Measurements from ENCODE around the gene FEM1B. TPM values are rescaled to one million over a fixed set of nuclear protein-coding genes. Genes with fewer than 3 reads are reported as not detected.

The FEM1B gene
- total RNA-seq, 1 donor from 2014 or later: 46.8 TPM

DNA sequence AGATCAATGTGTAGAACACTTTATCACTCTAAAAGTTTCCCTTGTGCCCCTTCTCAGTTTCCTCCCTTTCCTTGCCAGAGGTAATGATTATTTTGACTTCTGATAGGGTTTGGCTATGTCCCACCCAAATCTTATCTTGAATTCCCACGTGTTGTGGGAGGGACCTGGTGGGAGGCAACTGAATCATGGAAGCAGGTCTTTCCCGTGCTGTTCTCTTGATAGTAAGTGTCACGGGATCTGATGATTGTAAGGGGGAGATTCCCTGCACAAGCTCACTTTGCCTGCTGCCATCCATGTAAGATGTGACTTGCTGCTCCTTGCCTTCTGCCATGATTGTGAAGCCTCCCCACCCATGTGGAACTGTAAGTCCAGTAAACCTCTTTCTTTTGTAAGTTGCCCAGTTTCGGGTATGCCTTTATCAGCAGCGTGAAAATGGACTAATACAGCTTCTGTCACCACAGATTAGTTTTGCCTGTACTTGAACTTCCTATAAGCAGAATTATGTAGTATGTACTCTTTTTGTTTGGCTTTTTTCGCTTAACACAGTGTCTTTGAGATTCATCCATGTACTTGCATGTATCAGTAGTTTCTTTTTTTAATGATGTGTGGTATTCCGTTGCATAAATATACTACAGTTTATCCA, 7.2 kb downstream of the FEM1B start:
- no peak for DNase-seq (ENCODE audit: low read depth, low spot score)

DNA sequence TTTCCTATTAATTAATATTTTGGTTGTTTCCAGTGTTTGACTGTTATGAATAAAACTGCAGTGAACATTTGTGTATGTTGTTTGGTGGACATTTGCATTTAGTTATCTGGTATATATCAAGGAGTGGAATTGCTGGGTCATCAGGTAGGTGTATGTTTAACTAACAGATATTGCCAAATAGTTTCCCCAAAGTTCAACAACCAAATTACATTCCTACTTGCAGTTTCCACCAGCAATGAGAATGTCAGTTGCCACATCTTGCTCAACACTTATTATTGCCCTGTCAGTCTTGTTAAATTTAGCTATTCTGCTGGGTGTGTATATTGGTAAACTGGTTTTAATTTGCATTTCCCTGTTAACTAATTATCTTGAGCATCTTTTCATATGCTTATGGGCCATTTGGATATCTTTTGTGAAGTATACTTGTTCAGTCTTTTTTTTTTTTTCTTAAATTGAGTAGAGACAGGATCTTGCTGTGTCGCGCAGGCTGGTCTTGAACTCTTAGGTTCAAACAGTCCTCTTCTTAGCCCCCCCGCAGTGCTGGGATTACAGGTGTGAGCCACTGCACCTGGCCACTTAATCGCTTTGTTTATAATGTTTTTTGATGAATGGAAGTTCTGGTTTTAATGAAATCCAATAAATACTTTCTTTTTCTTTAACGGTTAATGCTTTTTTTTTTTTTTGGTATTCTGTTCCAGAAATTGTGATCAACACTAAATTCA, 7.9 kb downstream of the FEM1B start:
- DNase-seq (ENCODE audit: low read depth, low spot score): no peak

DNA sequence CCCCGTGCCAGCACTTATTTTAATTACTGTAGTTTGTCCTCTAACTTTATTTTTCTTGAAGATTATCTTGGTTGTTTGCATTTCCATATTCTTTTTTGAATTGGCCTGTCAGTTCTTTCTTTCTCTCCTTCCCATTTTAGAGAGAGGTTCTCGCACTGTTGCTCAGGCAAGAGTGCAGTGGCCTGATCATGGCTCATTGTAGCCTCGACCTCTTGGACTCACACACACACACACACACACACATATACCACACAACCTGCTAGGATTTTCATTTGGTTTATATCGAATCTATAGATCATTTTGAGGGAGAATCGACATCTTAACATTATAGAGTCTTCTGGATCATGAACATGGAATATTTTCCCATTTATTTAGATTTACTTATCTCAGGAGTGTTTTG, 8.7 kb downstream of the FEM1B start:
- DNase-seq (ENCODE audit: low read depth, low spot score): no peak

DNA sequence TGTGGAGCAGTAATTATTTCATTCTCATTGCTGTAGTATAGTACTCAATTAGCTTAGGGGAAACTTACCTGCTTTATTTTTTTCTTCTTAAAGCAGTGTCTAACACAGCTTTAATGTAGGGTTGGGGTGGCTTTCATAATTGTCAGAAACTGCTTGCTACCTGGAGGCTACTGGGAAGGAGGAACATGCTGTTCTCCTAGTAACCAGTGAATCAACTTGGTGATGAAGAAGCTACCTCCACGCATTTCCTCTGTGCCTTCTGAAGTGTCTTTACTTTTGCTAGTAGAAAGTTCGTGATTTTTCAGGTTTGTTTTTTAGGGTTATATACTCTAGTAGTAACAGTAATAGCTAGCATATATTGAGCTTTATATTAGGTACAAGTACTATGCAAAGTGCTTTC, 11.5 kb downstream of the FEM1B start:
- no peak for DNase-seq (ENCODE audit: low read depth, low spot score)

DNA sequence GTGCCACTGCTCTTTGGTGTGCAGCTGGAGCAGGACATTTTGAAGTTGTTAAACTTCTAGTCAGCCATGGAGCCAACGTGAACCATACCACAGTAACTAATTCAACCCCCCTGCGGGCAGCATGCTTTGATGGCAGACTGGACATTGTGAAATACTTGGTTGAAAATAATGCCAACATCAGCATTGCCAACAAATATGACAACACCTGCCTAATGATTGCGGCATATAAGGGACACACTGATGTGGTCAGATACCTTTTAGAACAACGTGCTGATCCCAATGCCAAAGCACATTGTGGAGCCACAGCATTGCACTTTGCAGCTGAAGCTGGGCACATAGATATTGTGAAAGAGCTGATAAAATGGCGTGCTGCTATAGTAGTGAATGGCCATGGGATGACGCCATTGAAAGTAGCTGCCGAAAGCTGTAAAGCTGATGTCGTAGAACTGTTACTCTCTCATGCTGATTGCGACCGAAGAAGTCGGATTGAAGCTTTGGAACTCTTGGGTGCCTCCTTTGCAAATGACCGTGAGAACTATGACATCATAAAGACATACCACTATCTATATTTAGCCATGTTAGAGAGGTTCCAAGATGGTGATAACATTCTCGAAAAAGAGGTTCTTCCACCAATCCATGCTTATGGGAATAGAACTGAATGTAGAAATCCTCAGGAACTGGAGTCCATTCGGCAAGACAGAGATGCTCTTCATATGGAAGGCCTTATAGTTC, 12.2 kb downstream of the FEM1B start:
- DNase-seq (ENCODE audit: low read depth, low spot score): no peak

DNA sequence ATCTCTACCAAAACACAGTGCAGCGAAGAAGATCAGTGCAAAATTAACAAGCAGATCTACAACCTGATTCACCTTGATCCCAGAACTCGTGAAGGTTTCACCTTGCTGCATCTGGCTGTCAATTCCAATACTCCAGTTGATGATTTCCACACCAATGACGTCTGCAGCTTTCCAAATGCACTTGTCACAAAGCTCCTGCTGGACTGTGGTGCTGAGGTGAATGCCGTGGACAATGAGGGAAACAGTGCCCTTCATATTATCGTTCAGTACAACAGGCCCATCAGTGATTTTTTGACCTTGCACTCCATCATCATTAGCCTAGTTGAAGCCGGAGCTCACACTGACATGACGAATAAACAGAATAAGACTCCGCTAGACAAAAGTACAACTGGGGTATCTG, 13.2 kb downstream of the FEM1B start:
- DNase-seq (ENCODE audit: low read depth, low spot score): no peak

DNA sequence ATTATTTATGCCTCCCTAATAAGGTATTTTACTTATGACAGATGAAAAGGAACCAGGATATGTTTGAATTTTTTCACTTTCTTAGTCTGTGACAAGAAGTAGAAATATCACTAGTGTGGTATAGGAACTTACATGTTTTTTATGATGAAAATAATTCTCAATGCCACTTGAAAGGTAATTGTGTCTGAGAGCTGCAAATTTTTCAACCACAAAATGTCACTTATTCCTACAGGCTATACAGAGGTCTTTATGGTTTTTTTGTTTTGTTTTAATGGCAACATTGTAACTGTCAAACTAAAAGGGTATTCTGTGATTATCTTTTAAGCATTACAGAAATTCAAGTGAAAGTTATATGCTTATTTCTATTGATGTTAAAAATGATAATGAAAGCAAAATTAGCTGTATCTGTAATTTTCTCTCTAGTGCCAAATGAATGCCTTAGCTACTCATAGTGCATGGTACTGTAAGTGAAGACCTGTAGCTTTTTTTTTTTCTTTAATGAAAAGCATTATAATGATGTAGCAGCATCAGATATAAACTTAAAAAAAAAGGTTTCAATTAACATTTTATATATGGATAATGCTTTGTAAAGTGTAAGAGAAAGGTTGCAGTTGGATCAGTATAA, 14.7 kb downstream of the FEM1B start:
- no peak for DNase-seq (ENCODE audit: low read depth, low spot score)

DNA sequence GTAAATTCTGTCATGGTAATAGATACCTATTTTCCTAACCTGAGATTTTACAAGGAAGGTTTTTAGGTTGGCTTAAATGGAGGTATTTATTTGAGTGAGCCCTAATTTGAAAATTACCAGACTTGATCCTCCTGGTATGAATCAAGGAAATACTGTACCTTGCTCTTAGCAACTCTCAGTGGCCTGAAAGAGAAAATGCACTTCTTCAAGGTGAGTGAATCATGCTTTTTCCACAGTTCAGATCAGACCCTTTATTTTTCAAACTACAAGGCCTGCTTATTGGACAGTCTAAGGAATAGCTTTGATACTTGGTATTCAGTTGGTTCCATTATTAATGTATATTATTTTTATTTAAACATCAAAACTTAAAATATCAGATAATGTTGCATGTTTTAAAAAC, 15.4 kb downstream of the FEM1B start:
- DNase-seq (ENCODE audit: low read depth, low spot score): no peak

DNA sequence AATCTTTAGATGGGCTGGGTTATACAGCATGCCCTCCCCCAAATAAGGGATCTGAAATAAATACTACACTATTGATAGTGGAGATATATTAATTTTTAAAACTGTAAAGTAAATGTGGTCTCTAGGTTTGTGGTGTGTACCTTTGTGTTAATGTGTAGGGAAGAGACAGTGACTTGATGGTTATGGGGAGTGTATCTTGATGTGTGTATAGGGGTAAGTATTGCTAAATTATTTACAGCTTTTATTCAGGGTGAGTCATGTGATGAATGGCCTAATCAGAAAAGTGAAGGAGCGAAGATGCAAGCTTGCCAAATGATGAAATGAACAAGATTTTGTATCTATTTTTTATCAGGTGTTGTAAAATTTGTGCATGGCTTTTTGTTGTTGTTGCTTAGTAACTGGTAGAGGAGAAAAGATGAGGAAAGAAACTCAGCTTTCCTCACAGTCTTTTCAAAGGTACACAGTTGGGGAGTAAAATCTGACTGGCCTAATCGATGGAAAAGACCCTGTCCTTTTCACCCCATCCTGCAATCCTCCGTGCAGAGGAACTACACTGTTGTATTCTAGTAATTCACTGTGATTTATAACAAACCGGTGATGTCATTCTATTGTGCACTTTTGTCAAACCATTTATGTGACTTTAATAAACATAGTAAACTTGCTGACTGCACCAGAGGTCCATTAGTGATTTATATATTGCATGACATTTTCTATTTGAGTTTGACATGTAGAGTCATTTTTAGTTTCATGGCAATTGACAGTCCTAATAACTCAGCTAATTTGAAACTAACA, 17.7 kb downstream of the FEM1B start:
- no peak for DNase-seq (ENCODE audit: low read depth, low spot score)

DNA sequence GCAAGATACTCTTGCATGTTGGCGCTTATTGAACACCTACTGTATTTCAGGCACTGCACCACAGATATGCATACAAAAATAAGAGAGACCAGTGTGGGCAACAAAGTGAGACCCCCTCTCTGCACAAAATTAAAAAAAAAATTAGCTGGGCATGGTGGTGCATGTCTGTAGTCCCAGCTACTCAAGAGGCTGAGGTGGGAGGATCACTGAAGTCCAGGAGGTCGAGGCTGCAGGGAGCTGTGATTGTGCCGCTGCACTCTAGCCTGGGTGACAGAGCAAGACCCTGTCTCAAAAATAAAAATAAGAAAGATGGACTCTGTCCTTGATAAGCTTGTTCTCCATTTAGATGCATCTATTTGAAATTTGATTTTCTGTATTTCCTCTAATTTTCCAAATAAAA, 20.8 kb downstream of the FEM1B start:
- no peak for DNase-seq (ENCODE audit: low read depth, low spot score)

DNA sequence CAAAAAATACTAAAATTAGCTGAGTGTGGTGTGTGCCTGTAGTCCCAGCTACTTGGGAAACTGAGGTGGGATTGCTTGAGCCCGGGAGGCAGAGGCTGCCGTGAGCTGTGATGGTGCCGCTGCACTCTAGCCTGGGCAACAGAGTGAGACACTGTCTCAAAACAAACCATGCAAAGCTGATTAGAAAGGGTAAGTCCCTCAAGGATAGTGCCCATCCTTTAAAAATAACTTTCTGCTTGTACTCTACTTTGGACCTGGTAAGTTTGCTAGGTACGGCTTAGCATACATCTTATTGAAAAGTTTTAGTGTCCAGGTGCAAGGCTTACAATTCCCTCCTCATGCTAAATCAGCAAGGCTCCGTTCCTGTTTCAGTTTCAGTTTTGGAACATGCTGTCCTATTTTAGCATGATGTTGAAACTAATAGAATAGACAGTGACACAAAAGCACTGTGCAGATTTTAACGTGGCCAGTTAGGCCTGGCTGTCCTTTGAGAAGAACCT, 21.4 kb downstream of the FEM1B start:
- no peak for DNase-seq (ENCODE audit: low read depth, low spot score)

DNA sequence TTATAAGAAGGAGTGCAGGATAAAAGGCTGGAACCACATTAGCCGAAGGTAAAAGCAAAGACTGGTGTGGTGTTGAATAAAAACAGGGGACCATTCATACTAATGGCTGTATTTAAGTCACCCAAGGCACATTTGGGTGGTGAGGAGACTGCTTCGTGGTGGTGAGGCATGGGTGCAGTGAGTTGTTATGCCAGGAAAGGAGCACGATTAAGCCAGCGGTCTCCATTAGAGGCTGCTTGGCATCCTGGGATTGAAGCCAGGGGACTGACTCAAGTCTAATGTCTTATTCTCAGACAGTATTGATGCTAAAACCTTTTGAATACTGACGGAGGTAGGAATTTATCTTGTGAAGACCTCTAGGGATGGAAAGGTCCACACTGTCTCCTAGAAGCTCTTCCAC, 21.9 kb downstream of the FEM1B start:
- DNase-seq (ENCODE audit: low read depth, low spot score): no peak

DNA sequence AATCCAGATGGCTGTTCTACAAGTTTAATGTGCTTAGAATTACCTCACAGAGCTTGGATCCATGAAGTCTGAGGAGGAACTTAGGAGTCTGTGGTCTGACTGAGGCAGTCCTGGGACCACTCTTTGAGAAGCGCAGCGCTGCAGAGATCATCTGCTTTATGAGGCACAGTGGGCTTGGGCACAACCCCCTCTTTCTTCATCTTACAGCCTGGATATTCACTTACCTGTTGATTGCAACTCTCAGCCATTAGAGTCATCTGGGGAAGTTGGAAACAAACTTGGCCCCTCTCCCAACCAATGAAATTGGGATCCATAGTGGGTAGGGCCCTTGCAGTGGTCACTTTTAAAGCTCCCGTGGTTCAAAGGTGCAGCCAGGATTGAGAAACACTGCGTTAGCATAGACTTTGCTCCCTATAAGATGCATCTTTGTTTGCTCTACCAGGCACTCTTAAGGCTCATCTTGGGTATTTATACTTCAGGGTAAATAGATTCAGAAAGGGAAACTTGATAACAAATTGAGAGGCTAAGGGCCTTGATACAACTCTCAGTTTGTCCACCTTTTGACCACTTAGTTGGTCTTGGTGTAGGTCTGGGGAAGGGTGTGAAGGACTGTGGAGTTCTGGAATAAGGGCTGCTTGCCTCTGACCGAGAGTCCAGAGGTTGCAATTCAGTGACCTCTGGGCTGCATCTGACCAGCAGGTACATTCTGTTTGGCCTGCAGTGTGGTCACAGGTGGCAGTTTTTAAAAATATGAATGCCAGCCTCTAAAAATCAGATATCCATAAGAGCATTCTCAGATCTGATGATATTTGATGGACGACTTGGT, 22.8 kb downstream of the FEM1B start:
- DNase-seq (ENCODE audit: low read depth, low spot score): no peak

DNA sequence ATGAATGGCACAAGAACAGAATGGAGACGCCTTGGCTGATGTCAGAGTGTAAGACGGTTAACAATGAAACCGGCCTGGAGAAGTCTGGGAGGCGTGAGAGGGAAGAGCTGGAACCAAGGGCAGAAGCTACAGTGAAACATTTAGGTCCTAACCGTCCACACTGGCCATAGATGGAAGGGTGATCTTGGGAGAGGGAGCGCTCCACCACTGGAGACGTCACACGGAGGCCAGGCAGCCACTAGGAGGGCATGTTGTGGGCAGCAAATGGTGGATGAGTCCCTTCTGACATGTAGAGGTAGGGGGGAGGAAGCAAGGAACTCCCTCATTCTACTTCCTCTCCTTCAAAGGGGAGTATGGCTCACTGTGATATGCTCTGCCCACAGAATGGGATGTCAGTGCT, 23.8 kb downstream of the FEM1B start:
- DNase-seq (ENCODE audit: low read depth, low spot score): no peak

DNA sequence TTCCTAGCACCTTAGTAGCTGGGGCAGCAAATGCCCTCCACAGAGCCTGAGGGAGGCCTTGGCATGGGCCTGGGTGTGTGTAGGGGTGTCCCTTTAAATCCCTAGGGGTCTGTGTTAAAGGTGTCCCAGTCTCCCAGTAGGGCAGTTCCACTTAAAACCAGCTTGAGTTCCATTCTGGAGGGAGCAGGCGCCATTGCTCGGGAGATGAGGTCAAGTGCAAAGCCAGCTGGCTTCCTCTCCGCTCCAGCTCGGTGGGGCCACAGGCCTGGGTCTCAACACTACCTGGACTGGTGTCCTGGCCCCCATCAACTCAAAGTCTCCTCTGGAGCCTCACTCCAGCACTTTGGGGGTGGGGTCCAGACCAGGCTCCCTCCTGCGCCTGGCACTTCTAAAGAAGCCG, 25.2 kb downstream of the FEM1B start:
- no peak for DNase-seq (ENCODE audit: low read depth, low spot score)

DNA sequence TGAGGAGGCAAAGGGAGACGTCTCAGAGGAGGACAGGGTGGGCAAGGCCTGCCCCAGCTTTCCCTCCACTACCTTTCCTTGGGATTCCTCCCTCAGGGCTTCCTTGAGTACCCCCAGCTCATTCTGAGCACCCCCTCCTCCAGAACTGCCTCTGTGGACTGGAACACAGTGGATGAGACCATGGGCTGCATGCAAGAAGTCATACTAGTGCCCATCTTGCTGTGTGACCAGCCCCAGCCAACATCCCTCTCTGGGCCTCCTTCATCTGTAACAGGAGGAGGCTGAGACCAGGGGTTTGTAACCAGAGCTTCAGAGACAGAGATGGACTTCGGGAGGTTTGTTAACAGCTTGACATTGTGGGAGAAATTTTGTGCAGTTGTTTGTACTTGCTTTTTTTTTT, 25.6 kb downstream of the FEM1B start:
- no peak for DNase-seq (ENCODE audit: low read depth, low spot score)

DNA sequence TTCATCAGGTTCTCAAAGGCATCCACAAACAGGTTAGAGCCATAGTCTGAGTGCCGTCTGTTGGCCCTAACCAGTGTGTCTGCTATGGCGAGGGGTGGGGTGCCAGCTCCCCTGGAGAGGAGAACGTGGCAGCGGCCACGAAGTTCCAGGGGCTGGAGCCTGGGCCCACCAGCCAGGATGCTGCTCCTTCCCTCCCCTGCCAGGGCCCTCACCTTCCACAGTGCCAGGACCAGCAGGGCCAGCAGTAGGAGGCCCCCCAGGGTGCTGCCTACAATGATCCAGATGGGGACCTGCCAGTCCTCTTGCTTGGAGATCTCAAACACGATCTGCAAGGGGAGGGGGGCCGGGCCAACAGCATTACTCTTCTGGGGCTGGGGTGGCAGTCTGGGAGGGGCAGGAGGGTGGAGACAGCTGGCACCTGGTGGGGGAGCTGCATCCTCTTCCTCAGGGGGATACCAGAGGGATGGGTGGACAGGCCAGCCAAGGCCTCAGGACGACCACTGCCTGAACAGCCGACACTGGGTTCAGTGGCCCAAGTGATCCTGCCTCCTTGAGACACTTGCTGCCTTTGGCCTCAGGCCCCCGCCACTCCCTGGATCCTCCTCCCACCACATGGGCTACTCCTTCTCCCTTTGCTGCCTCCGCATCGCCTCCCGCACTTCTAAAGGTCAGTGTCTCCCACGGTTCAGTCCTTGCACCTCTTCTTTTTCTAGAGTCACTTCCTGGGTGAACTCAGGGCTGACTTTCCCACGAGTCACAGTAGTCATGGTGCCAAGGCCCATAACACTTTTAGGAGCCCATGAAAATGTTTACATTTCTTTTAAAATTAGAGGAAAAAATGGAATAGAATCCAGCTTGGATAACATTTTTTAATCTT, 26.3 kb downstream of the FEM1B start:
- DNase-seq (ENCODE audit: low read depth, low spot score): no peak

DNA sequence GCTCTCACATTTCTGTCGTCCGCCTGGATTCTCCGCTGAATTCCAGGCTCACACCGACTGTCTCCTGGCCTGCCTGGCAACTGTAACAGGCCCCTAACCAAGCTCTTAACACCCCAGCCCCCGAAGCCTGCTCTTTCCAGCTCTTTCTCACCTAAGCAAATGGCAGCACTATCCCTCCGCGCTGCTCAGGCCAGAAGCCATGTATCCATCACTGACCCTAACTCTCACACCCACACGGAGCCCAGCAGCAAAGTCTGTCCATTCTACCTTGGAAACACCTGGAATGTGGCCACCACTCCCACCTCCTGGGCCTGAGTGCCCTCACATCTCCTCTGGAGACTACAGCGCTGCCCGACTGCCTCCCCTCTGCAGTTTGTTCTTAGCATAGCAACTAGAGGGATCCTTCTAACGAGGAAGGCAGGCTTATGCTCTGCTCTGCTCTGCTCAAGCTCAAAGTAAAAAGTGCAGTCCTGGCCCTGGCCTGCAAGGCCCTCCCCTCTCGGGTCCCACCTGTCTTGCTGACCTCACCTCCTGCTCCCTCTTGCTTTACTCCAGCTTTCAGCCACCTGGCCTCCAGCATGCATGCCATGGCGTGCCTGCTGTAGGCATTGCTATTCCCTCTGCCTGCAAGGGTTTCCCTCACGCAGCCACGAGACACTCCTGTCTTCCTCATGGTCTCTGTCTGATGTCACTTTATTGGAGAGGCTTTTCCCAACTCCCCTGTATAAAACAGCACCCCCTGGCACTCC, 27.2 kb downstream of the FEM1B start:
- DNase-seq (ENCODE audit: low read depth, low spot score): no peak

DNA sequence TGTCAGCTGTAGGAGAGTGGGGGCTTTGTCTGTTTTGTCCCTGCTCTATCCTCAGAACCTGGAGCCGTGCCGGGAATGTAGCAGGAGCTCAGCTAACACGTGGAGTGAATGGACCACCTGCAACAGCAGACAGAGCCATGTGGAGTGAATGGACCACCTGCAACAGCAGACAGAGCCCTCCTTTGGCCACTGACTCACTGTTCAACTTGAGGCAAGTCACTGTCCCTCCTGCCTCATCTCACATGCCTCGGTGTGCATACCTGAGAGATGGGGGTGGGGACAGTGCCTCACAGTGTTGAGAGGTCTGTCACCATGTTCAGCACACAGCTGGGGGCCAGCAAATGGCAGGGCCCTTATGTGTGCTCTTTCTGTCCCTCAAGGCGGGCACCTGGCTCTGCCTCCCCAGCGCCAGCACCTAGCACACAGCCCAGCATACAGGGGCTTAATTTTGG, 27.9 kb downstream of the FEM1B start:
- no peak for DNase-seq (ENCODE audit: low read depth, low spot score)

Measured in pulmonary artery endothelial cell (primary cell).